C4-2B (cell line): ENCODE measurements around the gene DIPK1A.

Source experiments
- H3K27ac ChIP-seq: fragments of 450-650 bp; 2 replicates; pipeline ENCODE4 v1.5.1; 2017
- ZFX ChIP-seq: fragments of 450-650 bp; IDR thresholded peaks from 2 replicates; pipeline ENCODE4 v1.6.1; 2017
- TF ChIP-seq, protein P1 (sequence below): fragments of 450-650 bp; conservative IDR thresholded peaks from 2 replicates; pipeline ENCODE4 v1.5.1; 2017; ENCODE audit warnings: mild to moderate bottlenecking

Gene DIPK1A

GRCh38 chr1:92957030-92957734, 4.1 kb downstream of the DIPK1A start:
- no peak overlapping the region for H3K27ac ChIP-seq
- TF ChIP-seq, protein P1, sequence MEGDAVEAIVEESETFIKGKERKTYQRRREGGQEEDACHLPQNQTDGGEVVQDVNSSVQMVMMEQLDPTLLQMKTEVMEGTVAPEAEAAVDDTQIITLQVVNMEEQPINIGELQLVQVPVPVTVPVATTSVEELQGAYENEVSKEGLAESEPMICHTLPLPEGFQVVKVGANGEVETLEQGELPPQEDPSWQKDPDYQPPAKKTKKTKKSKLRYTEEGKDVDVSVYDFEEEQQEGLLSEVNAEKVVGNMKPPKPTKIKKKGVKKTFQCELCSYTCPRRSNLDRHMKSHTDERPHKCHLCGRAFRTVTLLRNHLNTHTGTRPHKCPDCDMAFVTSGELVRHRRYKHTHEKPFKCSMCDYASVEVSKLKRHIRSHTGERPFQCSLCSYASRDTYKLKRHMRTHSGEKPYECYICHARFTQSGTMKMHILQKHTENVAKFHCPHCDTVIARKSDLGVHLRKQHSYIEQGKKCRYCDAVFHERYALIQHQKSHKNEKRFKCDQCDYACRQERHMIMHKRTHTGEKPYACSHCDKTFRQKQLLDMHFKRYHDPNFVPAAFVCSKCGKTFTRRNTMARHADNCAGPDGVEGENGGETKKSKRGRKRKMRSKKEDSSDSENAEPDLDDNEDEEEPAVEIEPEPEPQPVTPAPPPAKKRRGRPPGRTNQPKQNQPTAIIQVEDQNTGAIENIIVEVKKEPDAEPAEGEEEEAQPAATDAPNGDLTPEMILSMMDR: no peak
- TF ChIP-seq ZFX: no peak

DNA sequence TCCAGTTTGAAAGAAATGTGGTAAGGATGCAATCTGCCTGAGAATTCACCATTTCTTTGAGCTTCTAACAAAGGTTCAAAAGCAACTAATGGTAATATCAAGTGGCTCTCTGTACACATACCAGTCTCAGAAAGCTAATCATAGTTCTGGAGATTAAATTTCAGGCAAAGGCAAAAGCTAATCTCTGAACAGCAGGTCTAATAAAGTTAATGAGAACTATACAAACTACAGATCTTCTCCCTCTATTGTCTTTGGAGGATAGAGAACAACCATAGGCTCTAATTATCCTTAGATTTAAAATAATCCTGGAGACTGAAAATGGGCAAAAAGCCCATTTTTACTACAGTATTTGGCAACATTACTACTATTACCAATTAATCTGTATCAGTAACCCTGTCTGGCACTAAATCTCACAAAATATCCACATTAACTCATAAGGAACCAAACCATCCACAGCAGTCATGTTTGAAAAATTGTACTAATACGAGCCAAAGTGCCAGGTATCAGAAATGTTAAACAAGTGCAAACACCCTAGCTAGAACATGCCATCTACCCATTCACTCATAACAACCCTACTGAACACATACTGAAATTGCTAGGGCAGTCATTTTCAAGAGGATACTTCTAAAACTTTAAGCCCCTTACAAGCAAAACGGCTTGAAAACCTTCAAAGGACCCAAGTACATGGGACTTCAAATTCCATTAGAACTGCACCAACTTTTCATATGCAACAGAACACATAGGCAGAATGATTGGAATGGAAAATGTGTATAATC, 4.8 kb downstream of the DIPK1A start:
- H3K27ac ChIP-seq: no peak overlapping the region
- TF ChIP-seq, protein P1: no peak
- no peak for TF ChIP-seq ZFX

GRCh38 chr1:92953491-92953890, 7.8 kb downstream of the DIPK1A start:
- TF ChIP-seq, protein P1: no peak
- no peak overlapping the region for H3K27ac ChIP-seq

DNA sequence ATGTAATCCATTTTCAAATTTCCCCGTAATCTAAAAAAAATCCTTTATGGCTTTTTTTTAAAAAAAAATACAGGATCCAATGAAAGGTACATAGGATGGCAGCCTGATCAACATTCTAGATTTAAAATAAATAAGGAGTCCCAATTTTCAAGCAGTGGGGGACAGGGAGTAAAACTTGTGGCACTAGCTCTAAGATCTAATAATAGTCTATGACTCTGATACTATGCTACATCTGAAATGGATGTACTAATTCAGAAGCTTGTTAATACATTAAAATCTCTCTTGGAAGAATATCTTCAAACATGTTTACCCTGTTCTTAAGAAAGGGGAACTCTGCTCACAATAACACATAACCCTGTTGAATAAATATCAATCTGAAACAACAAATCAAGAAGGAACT, 8.5 kb downstream of the DIPK1A start:
- no peak overlapping the region for H3K27ac ChIP-seq
- TF ChIP-seq, protein P1: no peak
- TF ChIP-seq ZFX: no peak

- TF ChIP-seq, protein P1: no peak
- TF ChIP-seq ZFX: no peak
- no peak overlapping the region for H3K27ac ChIP-seq
These were observed 10.1 kb downstream of the DIPK1A start for GRCh38 chr1:92951141-92951582.

DNA sequence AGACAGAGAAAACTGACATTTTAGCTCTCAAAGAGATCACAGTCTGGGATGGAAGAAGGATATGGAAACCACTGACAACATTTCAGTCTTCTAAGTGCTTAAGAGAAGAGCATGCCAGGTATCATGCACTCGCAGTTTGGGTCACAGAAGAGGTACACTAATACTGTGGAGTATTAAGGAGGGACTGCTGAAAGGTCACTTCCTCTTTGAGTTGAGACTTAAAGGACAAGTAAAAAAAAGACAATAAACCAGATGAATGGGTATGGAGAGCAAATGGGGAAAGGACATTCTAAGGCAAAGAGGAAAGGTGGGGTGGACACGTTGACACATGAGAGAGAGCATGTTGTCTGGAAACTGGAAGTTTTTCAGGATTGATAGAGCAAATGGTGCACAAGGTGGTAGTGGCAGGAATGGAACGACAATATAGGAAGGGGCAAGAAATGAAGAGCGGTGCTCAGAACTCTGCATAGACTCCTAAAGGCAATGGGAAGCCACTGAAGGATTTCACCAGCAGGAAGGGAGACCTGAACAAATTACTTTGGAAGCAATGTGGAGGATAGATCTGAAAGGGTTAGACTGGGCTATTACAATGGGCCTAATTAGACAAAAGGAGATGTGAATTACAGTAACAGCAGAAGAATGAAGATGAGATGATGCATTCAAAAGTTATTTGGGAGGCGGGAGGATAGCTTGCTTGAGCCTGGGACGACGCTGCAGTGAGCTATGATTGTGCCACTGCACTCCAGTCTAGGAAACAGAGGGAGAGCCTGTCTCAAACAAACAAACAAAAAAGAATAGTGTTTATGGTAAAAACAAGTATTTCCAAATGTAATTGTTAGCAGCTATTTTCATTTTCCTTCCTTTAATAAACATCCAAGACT, 11.1 kb downstream of the DIPK1A start:
- H3K27ac ChIP-seq: peak overlapping the region; percentile 37; the same call in 1 of the 2 replicates
- no peak for TF ChIP-seq ZFX
- TF ChIP-seq, protein P1: no peak
